CD14-positive monocyte (primary cell): Measurements from ENCODE around the gene FYB2. TPM values are rescaled to one million over a fixed set of nuclear protein-coding genes. Genes with fewer than 3 reads are reported as not detected.

Experiments used
- DNase-seq, 3 donors: peaks; one replicate each; pipeline ENCODE4 v3.0.0-alpha.2; 2011 to 2022
- H2AFZ ChIP-seq: 2 replicates; pipeline ENCODE4 v1.6.0; 2012; ENCODE audit warnings: mild to moderate bottlenecking, low read depth, low read length, inconsistent platforms; ENCODE audit not compliant: insufficient read depth, poor library complexity, severe bottlenecking
- H3K27ac ChIP-seq, 2 donors: 1 replicate in 1 of 2; 2 replicates in 1 of 2; pipeline ENCODE4 v1.5.1; 2012 to 2013; ENCODE audit warnings: low read length in 2 of 2, control low read depth in 1 of 2, inconsistent platforms in 1 of 2, low read depth in 1 of 2, mild to moderate bottlenecking in 1 of 2
- H3K27me3 ChIP-seq, 2 donors: one replicate each; pipeline versions ENCODE4 v1.6.0 to v1.6.1; 2011 to 2013; ENCODE audit warnings: low read length in 2 of 2; ENCODE audit not compliant: control insufficient read depth in 2 of 2, insufficient read depth in 2 of 2
- H3K36me3 ChIP-seq, 2 donors: replicated peaks in 1 of 2; 1 replicate in 1 of 2; 2 replicates in 1 of 2; pipeline versions ENCODE4 v1.5.1 to v1.6.1; 2012 to 2013; ENCODE audit warnings: low read length in 2 of 2, control low read depth in 1 of 2, inconsistent platforms in 1 of 2, mild to moderate bottlenecking in 1 of 2; ENCODE audit not compliant: insufficient read depth in 2 of 2, control insufficient read depth in 1 of 2
- H3K4me1 ChIP-seq, 2 donors: 1 replicate in 1 of 2; 2 replicates in 1 of 2; pipeline versions ENCODE4 v1.5.1 to v1.6.1; 2012 to 2013; ENCODE audit warnings: low read length in 2 of 2, control low read depth in 1 of 2, inconsistent platforms in 1 of 2, mild to moderate bottlenecking in 1 of 2, moderate library complexity in 1 of 2; ENCODE audit not compliant: insufficient read depth in 2 of 2, control insufficient read depth in 1 of 2
- H3K4me2 ChIP-seq: replicated peaks from 2 replicates; pipeline ENCODE3; 2012; ENCODE audit warnings: low read length, moderate library complexity, mild to moderate bottlenecking; ENCODE audit not compliant: poor library complexity, severe bottlenecking; ENCODE audit errors: extremely low read depth
- H3K4me3 ChIP-seq, 3 experiments: fragments of 200-600 bp in 1 of 3; sonication (generic) in 1 of 3; replicated peaks in 1 of 3; 1 replicate in 2 of 3; 2 replicates in 1 of 3; pipeline ENCODE4 v1.5.1; 2011 to 2013; ENCODE audit warnings: low read length in 3 of 3, mild to moderate bottlenecking in 3 of 3, control low read depth in 2 of 3, low read depth in 2 of 3, inconsistent platforms in 1 of 3, moderate library complexity in 1 of 3
- H3K79me2 ChIP-seq: 2 replicates; pipeline ENCODE4 v1.6.0; 2012; ENCODE audit warnings: mild to moderate bottlenecking, control low read depth, inconsistent platforms, low read length, moderate library complexity; ENCODE audit not compliant: insufficient read depth
- H3K9ac ChIP-seq: 2 replicates; pipeline ENCODE4 v1.6.0; 2017; ENCODE audit warnings: low read length, mild to moderate bottlenecking; ENCODE audit not compliant: insufficient read depth, poor library complexity, severe bottlenecking
- H3K9me3 ChIP-seq, 2 donors: replicated peaks in 1 of 2; 1 replicate in 1 of 2; 2 replicates in 1 of 2; pipeline versions ENCODE4 v1.5.1 to v1.6.1; 2012 to 2013; ENCODE audit warnings: low read length in 2 of 2, control low read depth in 1 of 2; ENCODE audit not compliant: control insufficient read depth in 1 of 2, insufficient read depth in 1 of 2
- H4K20me1 ChIP-seq: 2 replicates; pipeline ENCODE4 v1.6.0; 2012; ENCODE audit warnings: mild to moderate bottlenecking, low read length, control low read depth, moderate library complexity; ENCODE audit not compliant: insufficient read depth
- H3K27ac Mint-ChIP-seq, 7 donors: one replicate each; pipeline ENCODE4 v1.8.0; 2020; ENCODE audit warnings: mild to moderate bottlenecking in 7 of 7, mixed read lengths in 7 of 7, moderate library complexity in 6 of 7, inconsistent platforms in 2 of 7
- H3K27me3 Mint-ChIP-seq, 3 donors: one replicate each; pipeline ENCODE4 v1.8.0; 2021 to 2022; ENCODE audit warnings: low read depth in 3 of 3, mild to moderate bottlenecking in 3 of 3, mixed read lengths in 3 of 3, moderate library complexity in 3 of 3, inconsistent platforms in 1 of 3
- H3K36me3 Mint-ChIP-seq, 2 donors: one replicate each; pipeline ENCODE4 v1.8.0; 2020; ENCODE audit warnings: mixed read lengths in 2 of 2, inconsistent platforms in 1 of 2, mild to moderate bottlenecking in 1 of 2
- H3K4me1 Mint-ChIP-seq: one replicate; pipeline ENCODE4 v1.8.0; 2020; ENCODE audit warnings: mild to moderate bottlenecking, mixed read lengths
- H3K4me3 Mint-ChIP-seq, 2 donors: one replicate each; pipeline ENCODE4 v1.8.0; 2020; ENCODE audit warnings: mild to moderate bottlenecking in 2 of 2, mixed read lengths in 2 of 2, moderate library complexity in 1 of 2
- H3K9me3 Mint-ChIP-seq, 7 donors: one replicate each; pipeline ENCODE4 v1.8.0; 2020 to 2022; ENCODE audit warnings: mixed read lengths in 7 of 7, mild to moderate bottlenecking in 6 of 7, moderate library complexity in 6 of 7, inconsistent platforms in 2 of 7
- WGBS: methylation state at CpG from one replicate; pipeline ENCODE4 v1.1.5; 2013; ENCODE audit warnings: missing lambda C conversion rate; ENCODE audit not compliant: insufficient coverage; 5-methylcytosine and 5-hydroxymethylcytosine counted together
- intact Hi-C, 2 donors: fragments of 100-400 bp; cut with micrococcal nuclease; formaldehyde crosslinking; loops; one replicate each; pipeline versions ENCODE4 v1.15.0 to v1.15.1; 2023
- polyA minus RNA-seq: library from RNA; depleted of rRNA, polyadenylated mRNA; stranded (reverse); fragments of >200 nt; gene quantifications from 2 replicates; pipeline ENCODE4 v1.2.3, GENCODE V29; 2012
- polyA plus RNA-seq, 3 donors: library from polyadenylated mRNA; depleted of rRNA in 1 of 3; unstranded in 2 of 3; stranded (reverse) in 1 of 3; fragments of 300-500 nt in 2 of 3; fragments of >200 nt in 1 of 3; fragmentation: Illumina TruSeq in 2 of 3; gene quantifications; 1 replicate in 2 of 3; 2 replicates in 1 of 3; pipeline ENCODE4 v1.2.3, GENCODE V29; 2012 to 2021
- total RNA-seq, 12 experiments: library from RNA in 1 of 12; stranded (reverse) in 1 of 12; fragments of 120-200 nt in 1 of 12; gene quantifications; one replicate each; pipeline ENCODE4 v1.2.4 and lab custom pipeline; 2013 to 2026; ENCODE audit warnings: mixed read lengths in 6 of 12, inconsistent platforms in 1 of 12
- TF ChIP-seq, protein P1 (sequence below): fragments of 200-600 bp; IDR thresholded peaks from one replicate; pipeline ENCODE4 v1.8.0; 2022; ENCODE audit warnings: antibody characterized with exemption, mild to moderate bottlenecking

The FYB2 gene, protein sequence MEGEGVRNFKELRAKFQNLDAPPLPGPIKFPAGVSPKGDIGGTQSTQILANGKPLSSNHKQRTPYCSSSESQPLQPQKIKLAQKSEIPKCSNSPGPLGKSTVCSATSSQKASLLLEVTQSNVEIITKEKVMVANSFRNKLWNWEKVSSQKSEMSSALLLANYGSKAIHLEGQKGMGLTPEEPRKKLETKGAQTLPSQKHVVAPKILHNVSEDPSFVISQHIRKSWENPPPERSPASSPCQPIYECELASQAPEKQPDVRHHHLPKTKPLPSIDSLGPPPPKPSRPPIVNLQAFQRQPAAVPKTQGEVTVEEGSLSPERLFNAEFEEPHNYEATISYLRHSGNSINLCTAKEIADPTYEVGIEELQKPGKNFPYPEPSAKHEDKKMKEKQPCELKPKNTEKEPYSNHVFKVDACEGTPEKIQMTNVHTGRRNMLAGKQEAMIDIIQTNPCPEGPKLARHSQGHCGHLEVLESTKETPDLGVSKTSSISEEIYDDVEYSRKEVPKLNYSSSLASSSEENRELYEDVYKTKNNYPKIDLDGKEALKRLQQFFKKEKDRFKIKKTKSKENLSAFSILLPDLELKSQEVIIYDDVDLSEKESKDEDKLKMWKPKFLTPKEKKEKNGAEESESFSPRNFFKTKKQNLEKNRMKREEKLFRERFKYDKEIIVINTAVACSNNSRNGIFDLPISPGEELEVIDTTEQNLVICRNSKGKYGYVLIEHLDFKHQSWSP
- total RNA-seq (2013): not detected
- not detected for polyA plus RNA-seq
- polyA minus RNA-seq: not detected in 2 replicates
- 0 to 2.0 (median 0.05) reads per million in 11 experiments for total RNA-seq (lab: John Stamatoyannopoulos, UW)

DNA sequence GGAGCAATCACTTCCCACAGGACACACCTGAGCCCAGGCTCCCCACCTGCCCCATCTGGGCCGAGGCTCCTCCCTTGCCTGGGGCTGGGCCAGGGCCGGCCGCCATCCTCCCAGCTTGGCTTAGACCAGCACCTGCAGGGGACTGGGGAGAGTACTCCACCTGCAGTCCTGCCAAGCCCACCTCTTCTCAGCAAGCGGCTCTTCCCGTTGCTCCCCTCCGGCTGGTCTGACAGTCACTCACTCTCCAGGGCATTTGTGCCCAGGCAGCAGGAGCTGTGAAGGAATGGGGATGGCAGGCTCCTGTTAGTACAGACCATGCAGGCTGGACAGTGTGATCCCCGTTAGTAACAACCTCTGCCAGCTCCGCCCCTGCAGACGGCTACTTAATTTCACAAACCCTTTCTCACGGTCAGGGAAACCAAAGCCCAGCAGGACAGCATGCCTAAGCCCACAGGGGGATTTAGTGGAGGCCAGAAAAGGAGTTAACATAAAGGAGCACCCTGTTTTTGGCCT lies at the start of gene FYB2:
FYB2 (minus strand) TSS at position 18 of the 513 bp plus-strand sequence. CDS start 114 bp downstream, outside the sequence.
- no peaks in the 10 kb centered on the region for H4K20me1 ChIP-seq
- 93% methylated on average over 5 of the region's 10 CpGs for WGBS
- no peaks in the 10 kb centered on the region for H3K4me1 ChIP-seq
- no peak within 1 kb of the TSS for H3K9ac ChIP-seq
- DNase-seq: no peak
- Mint-ChIP-seq H3K36me3 (no peaks in the 10 kb centered on the region), H3K27me3 (peaks cover 0 to 4% (median 2%) of the 10 kb centered on the region in 3 donors), H3K9me3 (no peaks in the 10 kb centered on the region), H3K4me1 (no peaks in the 10 kb centered on the region), H3K4me3 (no peak within 1 kb of the TSS), H3K27ac (peak within 1 kb of the TSS in 1 of 7 donors; percentile 28)
- H3K9me3 ChIP-seq: no peaks in the 10 kb centered on the region
- no peak within 1 kb of the TSS for H3K4me3 ChIP-seq
- TF ChIP-seq, protein P1, sequence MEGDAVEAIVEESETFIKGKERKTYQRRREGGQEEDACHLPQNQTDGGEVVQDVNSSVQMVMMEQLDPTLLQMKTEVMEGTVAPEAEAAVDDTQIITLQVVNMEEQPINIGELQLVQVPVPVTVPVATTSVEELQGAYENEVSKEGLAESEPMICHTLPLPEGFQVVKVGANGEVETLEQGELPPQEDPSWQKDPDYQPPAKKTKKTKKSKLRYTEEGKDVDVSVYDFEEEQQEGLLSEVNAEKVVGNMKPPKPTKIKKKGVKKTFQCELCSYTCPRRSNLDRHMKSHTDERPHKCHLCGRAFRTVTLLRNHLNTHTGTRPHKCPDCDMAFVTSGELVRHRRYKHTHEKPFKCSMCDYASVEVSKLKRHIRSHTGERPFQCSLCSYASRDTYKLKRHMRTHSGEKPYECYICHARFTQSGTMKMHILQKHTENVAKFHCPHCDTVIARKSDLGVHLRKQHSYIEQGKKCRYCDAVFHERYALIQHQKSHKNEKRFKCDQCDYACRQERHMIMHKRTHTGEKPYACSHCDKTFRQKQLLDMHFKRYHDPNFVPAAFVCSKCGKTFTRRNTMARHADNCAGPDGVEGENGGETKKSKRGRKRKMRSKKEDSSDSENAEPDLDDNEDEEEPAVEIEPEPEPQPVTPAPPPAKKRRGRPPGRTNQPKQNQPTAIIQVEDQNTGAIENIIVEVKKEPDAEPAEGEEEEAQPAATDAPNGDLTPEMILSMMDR: no peak
- no peak within 1 kb of the TSS for H3K4me2 ChIP-seq
- H3K79me2 ChIP-seq: no peaks in the 10 kb centered on the region
- H3K27ac ChIP-seq: no peak within 1 kb of the TSS
- intact Hi-C loops: no loop called here
- no peaks in the 10 kb centered on the region for H3K36me3 ChIP-seq
- H2AFZ ChIP-seq: no peak within 1 kb of the TSS
- no peaks in the 10 kb centered on the region for H3K27me3 ChIP-seq

DNA sequence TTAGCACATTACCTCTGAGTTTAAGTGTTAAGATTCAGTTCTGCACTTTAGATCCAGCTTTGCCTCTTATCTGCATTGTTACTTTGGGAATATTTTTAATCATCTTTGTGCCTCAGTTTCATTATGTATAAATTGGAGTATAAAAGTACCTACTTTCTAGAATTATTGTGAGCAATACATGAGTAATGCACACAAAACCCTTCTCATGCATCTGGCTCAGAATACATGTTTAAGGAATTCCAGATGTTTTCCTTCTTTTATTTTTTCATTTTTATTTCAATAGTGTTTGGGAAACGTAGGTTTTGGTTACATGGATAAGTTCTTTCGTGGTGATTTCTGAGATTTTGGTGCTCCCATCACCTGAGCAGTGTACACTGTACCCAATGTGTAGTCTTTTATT lies 49.6 kb upstream of the FYB2 start:
- Mint-ChIP-seq H3K36me3 (no peaks in the 10 kb centered on the region), H3K4me1 (no peaks in the 10 kb centered on the region), H3K27ac (no peak overlapping the region), H3K4me3 (no peak overlapping the region), H3K27me3 (peaks cover 2 to 4% (median 3%) of the 10 kb centered on the region in 3 donors), H3K9me3 (no peaks in the 10 kb centered on the region)
- H3K79me2 ChIP-seq: no peaks in the 10 kb centered on the region
- intact Hi-C loops: no loop called here
- no peaks in the 10 kb centered on the region for H3K4me1 ChIP-seq
- no peak overlapping the region for H3K27ac ChIP-seq
- H3K4me3 ChIP-seq: no peak overlapping the region
- H3K4me2 ChIP-seq: no peak overlapping the region
- no peak overlapping the region for H3K9ac ChIP-seq
- WGBS: no CpG with 5 or more reads among the region's 2 CpGs
- H3K36me3 ChIP-seq: no peaks in the 10 kb centered on the region
- TF ChIP-seq, protein P1: no peak
- no peaks in the 10 kb centered on the region for H4K20me1 ChIP-seq
- H2AFZ ChIP-seq: no peak overlapping the region
- no peak for DNase-seq
- no peaks in the 10 kb centered on the region for H3K27me3 ChIP-seq
- H3K9me3 ChIP-seq: no peaks in the 10 kb centered on the region
